CD4-positive, alpha-beta T cell treated with Interleukin-4 for 1 hour (primary cell): Measurements from ENCODE around the gene HDAC3.
"Not testable (repeated sequence)": the region's sequence is repeated elsewhere in the genome, so short reads cannot be mapped to it uniquely, and the experiment has no call there.

Source experiments
- DNase-seq, 2 donors: peaks; one replicate each; pipeline ENCODE4 v3.0.0-alpha.2; 2020 to 2022

The HDAC3 gene

GRCh38 chr5:141633871-141634561 lies 2.6 kb downstream of the HDAC3 start:
- DNase-seq, result no peak

GRCh38 chr5:141632650-141633049 lies 4.0 kb downstream of the HDAC3 start:
- DNase-seq, result no peak

- no peak for DNase-seq
Observed at GRCh38 chr5:141630570-141631140, 6.0 kb downstream of the HDAC3 start.

- DNase-seq, result no peak
Observed at GRCh38 chr5:141628175-141628788, 8.4 kb downstream of the HDAC3 start.

- DNase-seq, result no peak
Observed at GRCh38 chr5:141623611-141624010, 13.0 kb downstream of the HDAC3 start.

- peak in 1 of 2 donors; percentile 49 for DNase-seq
Observed at GRCh38 chr5:141623186-141623585, 13.5 kb downstream of the HDAC3 start.

- DNase-seq, result peak; percentile 98
Observed at GRCh38 chr5:141618804-141619554, 17.7 kb downstream of the HDAC3 start, which contains the start of gene DIAPH1. Gene DIAPH1, minus strand, starts transcription at chr5:141619000. Its CDS starts 86 bp downstream, at chr5:141618914.

- DNase-seq, result peak; percentile 42 to 66
Observed at GRCh38 chr5:141618030-141618803, 18.4 kb downstream of the HDAC3 start.

GRCh38 chr5:141617682-141618029 lies 19.0 kb downstream of the HDAC3 start:
- no peak for DNase-seq

- DNase-seq, result no peak
Observed at GRCh38 chr5:141617128-141617527, 19.5 kb downstream of the HDAC3 start.

GRCh38 chr5:141615991-141616720 lies 20.5 kb downstream of the HDAC3 start:
- DNase-seq, result no peak

GRCh38 chr5:141613344-141613743 lies 23.3 kb downstream of the HDAC3 start:
- no peak for DNase-seq

GRCh38 chr5:141611289-141611688 lies 25.4 kb downstream of the HDAC3 start:
- DNase-seq, result no peak

- DNase-seq, result not testable (repeated sequence)
Observed at GRCh38 chr5:141609921-141610320, 26.7 kb downstream of the HDAC3 start.

GRCh38 chr5:141609044-141609443 lies 27.6 kb downstream of the HDAC3 start:
- DNase-seq, result no peak

GRCh38 chr5:141608557-141608956 lies 28.1 kb downstream of the HDAC3 start:
- no peak for DNase-seq

GRCh38 chr5:141608046-141608445 lies 28.6 kb downstream of the HDAC3 start:
- DNase-seq, result no peak

- DNase-seq, result peak; percentile 87 to 89
Observed at GRCh38 chr5:141605523-141606277, 30.9 kb downstream of the HDAC3 start.

- peak; percentile 48 to 80 for DNase-seq
Observed at GRCh38 chr5:141603923-141604717, 32.5 kb downstream of the HDAC3 start.

GRCh38 chr5:141602606-141603005 lies 34.0 kb downstream of the HDAC3 start:
- no peak for DNase-seq
